Astrocyte of the cerebellum (primary cell): ENCODE measurements around the gene SNAPC1.

Experiments used
- DNase-seq: peaks from one replicate; pipeline ENCODE4 v3.0.0-alpha.2; 2011; ENCODE audit warnings: low read depth
- H3K4me3 ChIP-seq: 2 replicates; pipeline ENCODE4 v1.5.1; 2011; ENCODE audit warnings: mild to moderate bottlenecking, low read depth, low read length, moderate library complexity
- CTCF ChIP-seq: IDR thresholded peaks from 2 replicates; pipeline ENCODE4 v1.5.1; 2012; ENCODE audit warnings: low read length, low read depth, moderate library complexity, mild to moderate bottlenecking; ENCODE audit errors: missing control alignments
- in situ Hi-C: cut with HindIII; loops from 2 replicates; pipeline ENCODE4 v1.10.0; 2017; ENCODE audit warnings: low sequenced_read_pairs

The SNAPC1 gene

DNA sequence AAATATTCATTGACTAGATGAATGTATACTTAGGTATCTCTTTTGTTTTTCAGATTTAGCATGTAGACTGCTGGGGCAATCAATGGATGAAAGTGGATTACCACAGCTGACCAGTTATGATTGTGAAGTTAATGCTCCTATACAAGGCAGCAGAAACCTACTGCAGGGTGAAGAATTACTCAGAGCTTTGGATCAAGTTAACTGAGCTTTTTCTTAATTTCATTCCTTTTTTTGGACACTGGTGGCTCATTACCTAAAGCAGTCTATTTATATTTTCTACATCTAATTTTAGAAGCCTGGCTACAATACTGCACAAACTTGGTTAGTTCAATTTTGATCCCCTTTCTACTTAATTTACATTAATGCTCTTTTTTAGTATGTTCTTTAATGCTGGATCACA lies 15.3 kb upstream of the SNAPC1 start:
- in situ Hi-C loops, result no loop called here
- DNase-seq, result no peak
- TF ChIP-seq CTCF, result no peak
- no peak overlapping the region for H3K4me3 ChIP-seq

- no peak for DNase-seq
- TF ChIP-seq CTCF, result no peak
- in situ Hi-C loops, result no loop called here
- no peak overlapping the region for H3K4me3 ChIP-seq
Observed at GRCh38 chr14:61747342-61747741, 14.9 kb upstream of the SNAPC1 start.

- no peak for DNase-seq
- TF ChIP-seq CTCF, result no peak
- in situ Hi-C loops, result no loop called here
- no peak overlapping the region for H3K4me3 ChIP-seq
Observed at GRCh38 chr14:61749264-61749663, 13.0 kb upstream of the SNAPC1 start.

- no peak for TF ChIP-seq CTCF
- in situ Hi-C loops, result no loop called here
- no peak for DNase-seq
- no peak overlapping the region for H3K4me3 ChIP-seq
Observed at GRCh38 chr14:61749867-61750266, 12.4 kb upstream of the SNAPC1 start.

- DNase-seq, result peak; percentile 24
- no peak for TF ChIP-seq CTCF
- in situ Hi-C loops, result no loop called here
- peak overlapping the region; percentile 20 for H3K4me3 ChIP-seq
Observed at GRCh38 chr14:61750708-61751474, 11.3 kb upstream of the SNAPC1 start.

DNA sequence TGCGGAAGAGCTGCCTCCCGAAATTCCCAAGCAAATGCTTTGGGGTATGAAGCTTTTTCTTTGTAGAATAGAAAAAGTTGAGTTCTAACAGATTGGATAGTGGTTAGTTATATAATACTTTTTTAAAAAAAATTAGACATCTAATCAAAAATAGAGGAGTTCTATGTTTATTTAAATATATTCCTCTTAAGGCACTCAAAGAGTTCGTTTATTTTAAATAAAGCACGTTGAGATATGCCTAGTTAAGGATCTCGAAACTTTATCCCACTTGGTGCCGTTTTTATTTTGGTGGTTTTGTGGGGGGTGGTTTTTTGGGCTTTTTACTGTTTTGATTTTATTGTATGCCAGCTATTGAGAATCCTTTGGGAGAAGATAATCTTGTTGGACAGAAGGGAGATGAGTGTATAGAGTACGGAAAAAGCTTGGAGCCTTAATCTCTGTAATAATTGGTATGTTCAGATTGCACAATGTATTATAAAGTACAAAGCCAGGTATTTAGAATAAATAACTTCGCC lies 10.7 kb upstream of the SNAPC1 start:
- in situ Hi-C loops, result no loop called here
- H3K4me3 ChIP-seq, result peak overlapping the region; percentile 20
- no peak for TF ChIP-seq CTCF
- DNase-seq, result no peak

- in situ Hi-C loops, result no loop called here
- no peak for DNase-seq
- TF ChIP-seq CTCF, result no peak
- no peak overlapping the region for H3K4me3 ChIP-seq
Observed at GRCh38 chr14:61752626-61753025, 9.6 kb upstream of the SNAPC1 start.
